HL-60 (cell line): ENCODE measurements around the gene PLPP2.

Source experiments
- DNase-seq, 2 experiments: peaks; one replicate each; pipeline ENCODE4 v3.0.0-alpha.2; 2010 to 2020; ENCODE audit warnings: low read depth in 1 of 2, low spot score in 1 of 2
- H3K27ac ChIP-seq: fragments of 250-450 bp; sonication (Bioruptor Pico); replicated peaks from 2 replicates; pipeline ENCODE4 v1.5.1; 2020; ENCODE audit warnings: mild to moderate bottlenecking, moderate library complexity
- H3K27me3 ChIP-seq: fragments of 250-450 bp; sonication (Bioruptor Pico); 2 replicates; pipeline ENCODE4 v1.5.1; 2021; ENCODE audit warnings: mild to moderate bottlenecking, moderate library complexity; ENCODE audit not compliant: insufficient read depth, poor library complexity, severe bottlenecking
- H3K4me3 ChIP-seq: replicated peaks from 2 replicates; pipeline ENCODE4 v1.5.1; 2011; ENCODE audit warnings: mild to moderate bottlenecking, control low read depth, low read length; ENCODE audit not compliant: insufficient read depth
- GABPA ChIP-seq: IDR thresholded peaks from 2 replicates; pipeline ENCODE4 v1.6.1; 2012; ENCODE audit warnings: low read depth
- POLR2AphosphoS5 ChIP-seq: IDR thresholded peaks from 2 replicates; pipeline ENCODE4 v1.6.1; 2012; ENCODE audit warnings: low read depth
- REST ChIP-seq: IDR thresholded peaks from 2 replicates; pipeline ENCODE4 v1.6.1; 2012; ENCODE audit warnings: low read depth; ENCODE audit not compliant: insufficient replicate concordance
- SPI1 ChIP-seq: IDR thresholded peaks from 2 replicates; pipeline ENCODE4 v1.6.1; 2012; ENCODE audit warnings: low read depth, mild to moderate bottlenecking, borderline replicate concordance
- TF ChIP-seq, protein P1 (sequence below): IDR thresholded peaks from one replicate; pipeline ENCODE4 v1.5.1; 2011; ENCODE audit warnings: low read length, control low read depth, inconsistent platforms; ENCODE audit not compliant: insufficient read depth

PLPP2 gene

GRCh38 chr19:290372-291005 lies 714 bp downstream of the PLPP2 start:
- no peak for TF ChIP-seq GABPA
- TF ChIP-seq, protein P1, sequence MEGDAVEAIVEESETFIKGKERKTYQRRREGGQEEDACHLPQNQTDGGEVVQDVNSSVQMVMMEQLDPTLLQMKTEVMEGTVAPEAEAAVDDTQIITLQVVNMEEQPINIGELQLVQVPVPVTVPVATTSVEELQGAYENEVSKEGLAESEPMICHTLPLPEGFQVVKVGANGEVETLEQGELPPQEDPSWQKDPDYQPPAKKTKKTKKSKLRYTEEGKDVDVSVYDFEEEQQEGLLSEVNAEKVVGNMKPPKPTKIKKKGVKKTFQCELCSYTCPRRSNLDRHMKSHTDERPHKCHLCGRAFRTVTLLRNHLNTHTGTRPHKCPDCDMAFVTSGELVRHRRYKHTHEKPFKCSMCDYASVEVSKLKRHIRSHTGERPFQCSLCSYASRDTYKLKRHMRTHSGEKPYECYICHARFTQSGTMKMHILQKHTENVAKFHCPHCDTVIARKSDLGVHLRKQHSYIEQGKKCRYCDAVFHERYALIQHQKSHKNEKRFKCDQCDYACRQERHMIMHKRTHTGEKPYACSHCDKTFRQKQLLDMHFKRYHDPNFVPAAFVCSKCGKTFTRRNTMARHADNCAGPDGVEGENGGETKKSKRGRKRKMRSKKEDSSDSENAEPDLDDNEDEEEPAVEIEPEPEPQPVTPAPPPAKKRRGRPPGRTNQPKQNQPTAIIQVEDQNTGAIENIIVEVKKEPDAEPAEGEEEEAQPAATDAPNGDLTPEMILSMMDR = no peak
- TF ChIP-seq REST = no peak
- TF ChIP-seq SPI1 = no peak
- TF ChIP-seq POLR2AphosphoS5 = no peak
- no peak overlapping the region for H3K27ac ChIP-seq
- peaks cover 18% of the 10 kb centered on the region for H3K27me3 ChIP-seq
- H3K4me3 ChIP-seq = no peak overlapping the region
- DNase-seq = no peak

DNA sequence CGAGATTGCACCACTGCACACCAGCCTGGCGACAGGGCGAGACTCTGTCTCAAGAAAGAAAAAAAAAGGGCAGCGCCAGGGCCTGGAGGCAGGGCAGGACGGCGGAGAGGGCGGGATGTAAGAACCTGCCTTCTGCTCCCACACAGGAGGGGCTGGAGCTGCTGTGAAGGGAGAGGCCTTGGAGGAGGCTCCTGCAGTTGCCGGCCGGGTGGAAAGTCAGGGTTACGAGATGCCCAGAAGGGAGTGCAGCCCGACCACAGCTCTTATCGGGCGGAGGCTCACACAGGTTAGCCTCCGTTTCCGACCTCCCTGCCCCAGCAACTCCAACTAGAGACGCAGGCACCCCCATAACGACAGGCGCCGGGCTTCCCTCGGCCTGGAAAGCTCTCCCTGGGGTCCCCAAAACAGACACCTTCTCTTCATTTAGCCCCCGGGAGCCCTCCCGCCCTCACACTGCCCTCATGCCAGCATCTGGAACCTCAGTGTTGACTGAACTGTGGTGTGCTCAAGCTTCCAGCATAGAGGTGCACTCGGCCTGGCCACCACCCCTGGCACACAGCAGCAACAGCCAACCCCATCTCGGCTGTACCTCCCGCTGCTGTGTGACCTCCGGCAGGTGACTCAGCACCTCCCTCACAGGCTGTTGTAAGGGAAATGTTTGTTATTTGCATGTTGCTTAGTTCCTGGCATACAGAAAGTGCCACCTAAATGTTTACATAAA lies 1.4 kb downstream of the PLPP2 start:
- TF ChIP-seq GABPA = no peak
- TF ChIP-seq POLR2AphosphoS5 = no peak
- TF ChIP-seq SPI1 = no peak
- TF ChIP-seq REST = no peak
- TF ChIP-seq, protein P1 = no peak
- H3K27ac ChIP-seq = no peak overlapping the region
- DNase-seq = no peak
- H3K4me3 ChIP-seq = no peak overlapping the region
- peaks cover 15% of the 10 kb centered on the region for H3K27me3 ChIP-seq

DNA sequence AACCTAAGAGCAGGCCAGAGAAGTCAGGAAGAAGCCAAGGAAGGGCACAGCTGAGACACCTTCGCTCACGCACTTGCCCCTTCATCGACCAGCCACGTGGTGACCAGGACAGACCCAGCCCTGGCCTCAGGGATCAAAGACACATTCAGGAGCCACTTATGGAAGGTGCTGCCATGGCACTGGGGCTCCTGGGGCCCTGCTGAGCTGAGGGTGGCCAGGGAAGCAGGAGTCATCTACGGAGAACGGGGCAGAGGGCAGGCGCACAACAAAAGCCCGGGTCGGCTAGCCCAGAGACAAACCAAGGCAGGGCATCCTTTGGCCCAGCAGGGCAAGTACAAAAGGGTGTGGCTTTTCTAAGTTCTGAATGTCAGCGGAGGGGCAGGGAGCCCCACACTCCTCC lies 2.3 kb downstream of the PLPP2 start:
- peaks cover 8% of the 10 kb centered on the region for H3K27me3 ChIP-seq
- DNase-seq = no peak
- H3K4me3 ChIP-seq = no peak overlapping the region
- H3K27ac ChIP-seq = no peak overlapping the region
- TF ChIP-seq POLR2AphosphoS5 (no peak), GABPA (no peak), SPI1 (no peak)

DNA sequence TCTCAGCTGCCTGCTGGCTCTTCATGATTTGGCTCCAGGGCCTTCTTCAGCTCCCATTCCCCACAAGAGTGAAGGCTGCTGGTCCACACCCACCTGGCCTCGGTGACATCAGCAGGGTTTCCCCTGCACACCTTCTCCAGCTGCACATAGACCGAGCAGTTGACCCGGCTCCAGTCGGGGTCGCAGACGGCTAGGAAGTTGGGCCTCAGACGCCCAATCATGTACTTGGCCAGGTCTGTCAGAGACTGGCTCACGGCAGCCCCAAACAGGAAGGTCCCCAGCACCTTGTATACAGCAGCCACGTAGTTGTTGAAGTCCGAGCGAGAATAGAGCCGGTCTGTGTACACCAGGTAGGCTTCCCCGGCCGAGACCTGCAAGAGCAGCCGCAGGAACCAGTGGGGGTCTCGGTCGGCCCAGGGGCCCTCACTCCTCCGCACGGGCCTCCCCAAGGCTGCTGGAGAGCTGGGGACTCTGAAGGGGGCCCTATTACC lies 3.8 kb downstream of the PLPP2 start:
- no peak for TF ChIP-seq GABPA
- no peak for TF ChIP-seq REST
- TF ChIP-seq SPI1 = no peak
- TF ChIP-seq, protein P1 = no peak
- TF ChIP-seq POLR2AphosphoS5 = no peak
- Histone ChIP-seq H3K27me3 (peaks cover 8% of the 10 kb centered on the region), H3K27ac (no peak overlapping the region), H3K4me3 (no peak overlapping the region)
- DNase-seq = no peak
